Stromal cell of bone marrow (primary cell): Measurements from ENCODE around the gene PPP1R16B.

Experiments
- DNase-seq: peaks from one replicate; pipeline ENCODE4 v3.0.0-alpha.2; 2012; ENCODE audit warnings: low read depth

The PPP1R16B gene

GRCh38 chr20:38805502-38805957 lies at the start of gene PPP1R16B:
Gene PPP1R16B (plus strand): TSS chr20:38805697. CDS start chr20:38835926, 30,229 bp downstream.
- no peak for DNase-seq

- no peak for DNase-seq
These were observed 48.2 kb upstream of the PPP1R16B start for GRCh38 chr20:38757145-38757775.

- no peak for DNase-seq
These were observed 46.4 kb upstream of the PPP1R16B start for GRCh38 chr20:38759106-38759505.

- DNase-seq: no peak
These were observed 44.5 kb upstream of the PPP1R16B start for GRCh38 chr20:38760978-38761377.

GRCh38 chr20:38762174-38762573 lies 43.3 kb upstream of the PPP1R16B start:
- DNase-seq: no peak

- no peak for DNase-seq
These were observed 41.9 kb upstream of the PPP1R16B start for GRCh38 chr20:38763616-38764015.

- DNase-seq: peak; percentile 84
These were observed 40.8 kb upstream of the PPP1R16B start for GRCh38 chr20:38764567-38765318.

- peak; percentile 20 for DNase-seq
These were observed 39.4 kb upstream of the PPP1R16B start for GRCh38 chr20:38766071-38766470.

GRCh38 chr20:38769376-38770295 lies 35.9 kb upstream of the PPP1R16B start:
- no peak for DNase-seq

GRCh38 chr20:38770546-38770945 lies 35.0 kb upstream of the PPP1R16B start:
- no peak for DNase-seq

GRCh38 chr20:38770970-38771369 lies 34.5 kb upstream of the PPP1R16B start:
- no peak for DNase-seq

- no peak for DNase-seq
These were observed 33.9 kb upstream of the PPP1R16B start for GRCh38 chr20:38771621-38772020.

GRCh38 chr20:38774167-38774566 lies 31.3 kb upstream of the PPP1R16B start:
- no peak for DNase-seq

- DNase-seq: no peak
These were observed 29.1 kb upstream of the PPP1R16B start for GRCh38 chr20:38776363-38776762.

- DNase-seq: no peak
These were observed 26.0 kb upstream of the PPP1R16B start for GRCh38 chr20:38779247-38780097.

- no peak for DNase-seq
These were observed 23.2 kb upstream of the PPP1R16B start for GRCh38 chr20:38782275-38782674.

- no peak for DNase-seq
These were observed 17.6 kb upstream of the PPP1R16B start for GRCh38 chr20:38787870-38788269.

- peak; percentile 13 for DNase-seq
These were observed 15.8 kb upstream of the PPP1R16B start for GRCh38 chr20:38789503-38790199.

- peak; percentile 6 for DNase-seq
These were observed 15.1 kb upstream of the PPP1R16B start for GRCh38 chr20:38790200-38791053.

- DNase-seq: no peak
These were observed 14.2 kb upstream of the PPP1R16B start for GRCh38 chr20:38791291-38791690.
